Myocyte (in vitro differentiated cells): Measurements from ENCODE around the gene SLC39A6. TPM values are rescaled to one million over a fixed set of nuclear protein-coding genes. Genes with fewer than 3 reads are reported as not detected.

Experiments used
- DNase-seq: peaks from one replicate; pipeline ENCODE4 v3.0.0-alpha.2; 2012; ENCODE audit warnings: low read depth
- total RNA-seq: library from RNA; depleted of rRNA; stranded (reverse); fragments of >200 nt; gene quantifications from 2 replicates; pipeline ENCODE4 v1.2.3, GENCODE V29; 2014

The SLC39A6 gene
- total RNA-seq, 1 donor from 2014 or later, result 61.7 TPM

GRCh38 chr18:36064027-36064808, 64.9 kb downstream of the SLC39A6 start:
- no peak for DNase-seq

- no peak for DNase-seq
Measured at GRCh38 chr18:36058674-36059073, 70.5 kb downstream of the SLC39A6 start.

Other genes starting within 250 kb of the SLC39A6 start
- 65.7 and 69.1 TPM in 2 replicates for gene RPRD1A, start 61.8 kb downstream of the SLC39A6 start, total RNA-seq
- 66.3 and 72.4 TPM in 2 replicates for gene ELP2, start 559 bp upstream of the SLC39A6 start, total RNA-seq
- 4.8 and 5.4 TPM in 2 replicates for gene MOCOS, start 58.2 kb upstream of the SLC39A6 start, total RNA-seq
- gene FHOD3, start 168.4 kb upstream of the SLC39A6 start, total RNA-seq, result 23.2 and 57.5 TPM in 2 replicates